ENCODE data around the gene FHOD1. TPM values are rescaled to one million over a fixed set of nuclear protein-coding genes. Genes with fewer than 3 reads are reported as not detected.

Gene FHOD1
- total and polyA plus RNA-seq, 12 donors = 16.6 to 148 (median 45.5) TPM

DNA sequence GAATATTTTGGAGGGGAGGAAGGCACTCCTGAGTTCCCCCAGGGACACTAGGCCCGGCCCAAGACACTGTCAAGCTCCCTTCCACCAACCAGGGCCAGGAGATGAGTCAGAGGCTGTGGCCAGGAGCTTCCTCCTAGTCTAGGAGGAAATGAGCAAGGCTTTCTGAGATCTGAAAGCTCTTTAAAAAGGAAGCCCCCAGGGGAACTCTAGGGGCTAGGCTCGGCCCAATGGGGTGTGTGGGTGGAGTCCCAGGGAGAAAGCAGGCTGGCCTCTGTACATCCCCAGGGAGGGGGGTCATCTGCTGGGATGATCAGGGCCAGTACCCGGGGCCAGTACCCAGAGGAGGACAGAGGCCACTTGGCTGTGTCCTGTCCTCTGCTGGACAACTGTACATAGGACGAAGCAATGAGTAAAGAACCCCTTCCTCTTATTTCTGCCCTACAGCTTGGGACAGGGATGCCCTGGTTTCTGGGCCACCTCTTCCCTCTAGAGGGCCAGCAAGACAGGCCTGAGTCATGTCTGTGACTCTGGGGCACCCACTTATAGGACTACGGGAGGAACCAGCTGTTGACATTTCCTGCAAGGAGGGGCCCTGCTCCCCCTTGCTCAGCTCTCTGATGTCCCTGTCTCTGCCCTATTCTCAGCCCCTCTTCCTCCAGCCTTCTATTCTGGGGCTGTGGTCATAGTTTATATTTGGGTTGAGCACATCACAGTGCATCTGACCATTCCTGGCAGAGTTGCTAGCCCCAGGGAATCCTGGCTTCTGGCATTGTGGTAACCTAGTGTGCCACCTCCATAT is 2.7 kb downstream of the FHOD1 start:
- Histone ChIP-seq H3K4me3 (peak overlapping the region in 1 of 4 donors; percentile 89), H3K4me1 (replicated peaks in 1 of 2) (peaks cover 70 to 75% of the 10 kb centered on the region in 2 donors), H3K27ac (peak overlapping the region; percentile 64 to 94 (median 85)), H3K9me3 (replicated peaks in 1 of 3) (no peaks in the 10 kb centered on the region), H3K27me3 (peaks cover 5% of the 10 kb centered on the region), H3K36me3 (replicated peaks in 1 of 2) (no peaks in the 10 kb centered on the region)
- peak; percentile 75 to 92 (median 88) for DNase-seq
- intact Hi-C loops (cut with DNase I) = no loop called here
- WGBS, 4 donors = 9 to 22% (median 15%) methylated on average over 5 of the region's 5 CpGs
- TF ChIP-seq, protein P1, sequence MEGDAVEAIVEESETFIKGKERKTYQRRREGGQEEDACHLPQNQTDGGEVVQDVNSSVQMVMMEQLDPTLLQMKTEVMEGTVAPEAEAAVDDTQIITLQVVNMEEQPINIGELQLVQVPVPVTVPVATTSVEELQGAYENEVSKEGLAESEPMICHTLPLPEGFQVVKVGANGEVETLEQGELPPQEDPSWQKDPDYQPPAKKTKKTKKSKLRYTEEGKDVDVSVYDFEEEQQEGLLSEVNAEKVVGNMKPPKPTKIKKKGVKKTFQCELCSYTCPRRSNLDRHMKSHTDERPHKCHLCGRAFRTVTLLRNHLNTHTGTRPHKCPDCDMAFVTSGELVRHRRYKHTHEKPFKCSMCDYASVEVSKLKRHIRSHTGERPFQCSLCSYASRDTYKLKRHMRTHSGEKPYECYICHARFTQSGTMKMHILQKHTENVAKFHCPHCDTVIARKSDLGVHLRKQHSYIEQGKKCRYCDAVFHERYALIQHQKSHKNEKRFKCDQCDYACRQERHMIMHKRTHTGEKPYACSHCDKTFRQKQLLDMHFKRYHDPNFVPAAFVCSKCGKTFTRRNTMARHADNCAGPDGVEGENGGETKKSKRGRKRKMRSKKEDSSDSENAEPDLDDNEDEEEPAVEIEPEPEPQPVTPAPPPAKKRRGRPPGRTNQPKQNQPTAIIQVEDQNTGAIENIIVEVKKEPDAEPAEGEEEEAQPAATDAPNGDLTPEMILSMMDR (IDR thresholded peaks at IDR 0.05) = peak in 2 of 6 experiments; percentile 17 to 18
- TF ChIP-seq POLR2A (IDR thresholded peaks at IDR 0.05) = peak in 1 of 2 donors; percentile 30

DNA sequence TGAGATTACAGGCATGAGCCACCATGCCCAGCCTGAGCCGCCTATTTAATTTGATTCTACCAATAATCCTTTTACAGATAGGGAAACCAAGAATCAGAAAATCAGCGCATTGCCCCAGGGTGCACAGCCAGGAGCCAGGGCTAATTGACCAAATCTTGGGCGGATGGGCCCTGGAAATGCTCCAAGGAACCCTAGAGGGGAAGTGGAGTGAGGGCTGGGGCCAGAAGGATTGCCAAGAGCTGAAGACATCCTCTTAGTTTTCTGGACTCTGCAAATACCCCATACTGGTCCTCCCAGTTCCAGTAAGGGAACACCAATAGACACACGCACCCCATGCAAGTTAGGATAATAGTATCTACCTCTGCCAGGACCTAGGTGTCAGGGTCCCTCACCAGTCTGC is 3.8 kb downstream of the FHOD1 start:
- peaks cover 0 to 10% of the 10 kb centered on the region in 2 donors for H3K36me3 ChIP-seq (replicated peaks in 1 of 2)
- DNase-seq = peak in 6 of 7 donors; percentile 41 to 66 (median 58)
- no peak overlapping the region for H3K4me3 ChIP-seq
- peaks cover 63 to 70% of the 10 kb centered on the region in 2 donors for H3K4me1 ChIP-seq (replicated peaks in 1 of 2)
- H3K9me3 ChIP-seq (replicated peaks in 1 of 3) = no peaks in the 10 kb centered on the region
- intact Hi-C loops (cut with DNase I) = no loop called here
- H3K27me3 ChIP-seq = no peaks in the 10 kb centered on the region
- 64 to 72% (median 65%) methylated on average over 4 of the region's 4 CpGs for WGBS, 4 donors
- TF ChIP-seq, protein P1 (IDR thresholded peaks at IDR 0.05) = no peak
- no peak for TF ChIP-seq POLR2A (IDR thresholded peaks at IDR 0.05)
- H3K27ac ChIP-seq = peak overlapping the region; percentile 64 to 94 (median 85)

DNA sequence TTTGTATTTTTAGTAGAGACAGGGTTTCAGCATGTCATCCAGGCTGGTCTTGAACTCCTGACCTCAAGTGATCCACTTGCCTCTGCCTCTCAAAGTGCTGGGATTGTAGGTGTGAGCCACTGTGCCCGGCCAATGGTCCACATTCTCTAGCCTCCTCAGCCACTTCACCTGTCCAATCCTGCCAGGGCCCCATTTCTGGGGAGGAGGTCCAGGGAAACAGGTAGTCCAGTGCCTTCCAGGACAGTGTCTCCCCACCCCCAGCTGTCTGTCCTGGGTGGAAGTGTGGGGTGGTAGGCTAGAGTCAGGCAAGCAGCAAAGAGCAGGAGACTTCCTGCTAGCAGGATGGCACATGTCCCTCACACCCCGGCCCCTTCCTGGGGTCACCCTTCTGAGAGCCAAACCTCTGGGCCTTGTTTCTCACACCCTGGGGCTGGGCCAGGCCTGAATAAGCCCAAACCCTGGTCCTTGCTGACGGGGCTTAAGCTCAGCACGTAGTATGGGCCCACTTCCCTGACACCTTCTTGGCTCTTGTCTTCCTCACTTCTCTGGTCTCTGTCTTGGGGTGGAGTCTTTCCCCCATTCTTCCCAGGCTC is 5.0 kb downstream of the FHOD1 start:
- Histone ChIP-seq H3K36me3 (replicated peaks in 1 of 2) (peaks cover 0 to 22% of the 10 kb centered on the region in 2 donors), H3K27me3 (no peaks in the 10 kb centered on the region), H3K4me3 (no peak overlapping the region), H3K27ac (peak overlapping the region in 3 of 5 donors; percentile 73 to 94 (median 91)), H3K9me3 (replicated peaks in 1 of 3) (no peaks in the 10 kb centered on the region), H3K4me1 (replicated peaks in 1 of 2) (peaks cover 57 to 60% of the 10 kb centered on the region in 2 donors)
- TF ChIP-seq, protein P1 (IDR thresholded peaks at IDR 0.05) = no peak
- TF ChIP-seq POLR2A (IDR thresholded peaks at IDR 0.05) = no peak
- 60 to 88% (median 80%) methylated on average over 3 to 4 of the region's 4 CpGs for WGBS, 4 donors
- intact Hi-C loops (cut with DNase I) = no loop called here
- peak in 2 of 7 donors; percentile 16 to 18 for DNase-seq
